ENCODE data around the gene PARS2. TPM values are rescaled to one million over a fixed set of nuclear protein-coding genes. Genes with fewer than 3 reads are reported as not detected.
"Not testable (repeated sequence)": the region's sequence is repeated elsewhere in the genome, so short reads cannot be mapped to it uniquely, and the experiment has no call there.

The PARS2 gene
- total and polyA plus RNA-seq, 4 donors: 4.0 to 7.5 (median 5.4) TPM

DNA sequence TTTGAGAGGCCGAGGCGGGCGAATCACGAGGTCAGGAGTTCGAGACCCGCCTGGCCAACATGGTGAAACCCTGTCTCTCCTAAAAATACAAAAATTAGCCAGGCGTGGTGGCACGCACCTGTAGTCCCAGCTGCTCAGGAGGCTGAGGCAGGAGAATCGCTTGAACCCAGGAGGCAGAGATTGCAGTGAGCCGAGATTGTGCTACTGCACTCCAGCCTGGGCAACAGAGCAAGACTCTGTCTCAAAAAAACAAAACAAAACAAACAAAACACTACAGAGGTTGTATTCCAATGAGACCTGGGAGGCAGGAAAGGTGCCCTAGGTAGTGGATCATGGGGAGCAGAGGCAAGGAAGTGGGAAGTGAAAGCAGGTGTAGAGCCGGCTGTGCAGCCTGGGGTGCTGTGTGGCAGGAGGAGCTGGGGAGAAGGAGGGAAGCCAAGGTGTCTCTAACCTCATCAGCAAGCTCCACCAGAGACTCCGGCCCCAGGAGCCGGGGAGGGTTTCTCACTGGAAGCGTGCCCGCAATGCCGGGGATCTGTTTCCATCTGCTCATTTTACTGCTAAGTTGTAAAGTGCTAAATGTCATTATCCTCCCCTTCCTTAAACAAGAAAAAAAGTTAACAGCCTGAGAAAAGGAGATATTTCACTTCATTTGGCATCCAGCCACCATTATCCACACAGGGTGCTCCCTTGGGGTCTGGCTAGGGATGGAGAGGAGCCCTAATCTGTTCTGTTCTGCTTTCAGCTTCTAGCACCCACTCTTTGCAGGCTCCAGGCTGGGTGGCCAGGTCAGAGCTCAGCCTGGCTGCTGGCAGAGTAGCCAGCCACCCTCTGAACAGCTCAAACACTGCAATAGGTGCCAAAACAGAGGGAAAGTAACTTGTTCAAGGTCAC, 11.8 kb upstream of the PARS2 start:
- peak in 2 of 6 donors; percentile 28 to 87 for DNase-seq (ENCODE audit: low read depth in 4 of 6, low spot score in 6 of 6)
- H3K27me3 ChIP-seq (ENCODE audit: control insufficient read depth, insufficient read depth, low read length); H3K36me3 ChIP-seq (ENCODE audit: control insufficient read depth, insufficient read depth, low read length); H3K9me3 ChIP-seq (ENCODE audit: control insufficient read depth, insufficient read depth, low read length); H3K4me3 ChIP-seq (ENCODE audit: low read depth, low read length); H3K27ac ChIP-seq (ENCODE audit: low read depth, low read length): not testable (repeated sequence)
- WGBS (ENCODE audit: insufficient coverage): no CpG with 5 or more reads among the region's 16 CpGs
- H3K4me1 ChIP-seq (ENCODE audit: control insufficient read depth, insufficient read depth, low read length): peaks cover 23% of the 10 kb centered on the region

GRCh38 chr1:54774820-54775498, 10.6 kb upstream of the PARS2 start:
- Histone ChIP-seq H3K36me3 (ENCODE audit: control insufficient read depth, insufficient read depth, low read length) (no peaks in the 10 kb centered on the region), H3K9me3 (ENCODE audit: control insufficient read depth, insufficient read depth, low read length) (no peaks in the 10 kb centered on the region), H3K4me1 (ENCODE audit: control insufficient read depth, insufficient read depth, low read length) (peaks cover 20% of the 10 kb centered on the region), H3K27ac (ENCODE audit: low read depth, low read length) (no peak overlapping the region), H3K27me3 (ENCODE audit: control insufficient read depth, insufficient read depth, low read length) (peaks cover 2% of the 10 kb centered on the region), H3K4me3 (ENCODE audit: low read depth, low read length) (no peak overlapping the region)
- WGBS (ENCODE audit: insufficient coverage): 60% methylated on average over 10 of the region's 15 CpGs
- peak in 2 of 6 donors; percentile 48 to 90 for DNase-seq (ENCODE audit: low read depth in 4 of 6, low spot score in 6 of 6)

GRCh38 chr1:54772951-54773350, 8.6 kb upstream of the PARS2 start:
- H3K36me3 ChIP-seq (ENCODE audit: control insufficient read depth, insufficient read depth, low read length): no peaks in the 10 kb centered on the region
- H3K9me3 ChIP-seq (ENCODE audit: control insufficient read depth, insufficient read depth, low read length): no peaks in the 10 kb centered on the region
- H3K4me1 ChIP-seq (ENCODE audit: control insufficient read depth, insufficient read depth, low read length): peaks cover 25% of the 10 kb centered on the region
- WGBS (ENCODE audit: insufficient coverage): 80% methylated on average over 2 of the region's 2 CpGs
- no peak overlapping the region for H3K27ac ChIP-seq (ENCODE audit: low read depth, low read length)
- no peak overlapping the region for H3K4me3 ChIP-seq (ENCODE audit: low read depth, low read length)
- no peaks in the 10 kb centered on the region for H3K27me3 ChIP-seq (ENCODE audit: control insufficient read depth, insufficient read depth, low read length)
- no peak for DNase-seq (ENCODE audit: low read depth in 4 of 6, low spot score in 6 of 6)

DNA sequence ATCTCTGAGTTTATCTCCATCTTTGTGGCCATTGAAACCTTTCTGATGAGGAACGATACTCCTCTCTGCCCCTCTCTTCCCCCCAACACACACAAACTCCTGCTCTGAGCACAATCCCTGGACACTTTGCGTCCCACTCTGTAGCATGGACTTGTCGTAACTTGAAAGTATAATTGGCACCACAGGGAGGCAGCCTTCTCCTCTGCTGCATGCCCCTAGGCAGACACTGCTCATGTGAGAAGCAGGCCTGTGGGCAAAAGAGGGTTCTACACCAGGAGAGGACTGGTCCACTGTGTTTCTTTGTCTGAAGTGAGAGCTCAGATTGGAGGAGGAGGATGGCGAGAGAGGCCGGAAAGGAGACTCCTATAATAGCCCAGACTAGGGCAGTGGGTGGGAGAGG, 3.8 kb upstream of the PARS2 start:
- DNase-seq (ENCODE audit: low read depth in 4 of 6, low spot score in 6 of 6): peak in 1 of 6 donors; percentile 54
- Histone ChIP-seq H3K9me3 (ENCODE audit: control insufficient read depth, insufficient read depth, low read length) (no peaks in the 10 kb centered on the region), H3K27me3 (ENCODE audit: control insufficient read depth, insufficient read depth, low read length) (no peaks in the 10 kb centered on the region), H3K36me3 (ENCODE audit: control insufficient read depth, insufficient read depth, low read length) (no peaks in the 10 kb centered on the region), H3K4me3 (ENCODE audit: low read depth, low read length) (no peak overlapping the region), H3K27ac (ENCODE audit: low read depth, low read length) (no peak overlapping the region), H3K4me1 (ENCODE audit: control insufficient read depth, insufficient read depth, low read length) (peaks cover 19% of the 10 kb centered on the region)
- 67% methylated on average over 3 of the region's 5 CpGs for WGBS (ENCODE audit: insufficient coverage)

GRCh38 chr1:54767526-54767925, 3.2 kb upstream of the PARS2 start:
- no peak overlapping the region for H3K4me3 ChIP-seq (ENCODE audit: low read depth, low read length)
- WGBS (ENCODE audit: insufficient coverage): 63% methylated on average over 4 of the region's 6 CpGs
- no peak overlapping the region for H3K27ac ChIP-seq (ENCODE audit: low read depth, low read length)
- no peaks in the 10 kb centered on the region for H3K27me3 ChIP-seq (ENCODE audit: control insufficient read depth, insufficient read depth, low read length)
- H3K9me3 ChIP-seq (ENCODE audit: control insufficient read depth, insufficient read depth, low read length): no peaks in the 10 kb centered on the region
- H3K4me1 ChIP-seq (ENCODE audit: control insufficient read depth, insufficient read depth, low read length): peaks cover 19% of the 10 kb centered on the region
- DNase-seq (ENCODE audit: low read depth in 4 of 6, low spot score in 6 of 6): no peak
- H3K36me3 ChIP-seq (ENCODE audit: control insufficient read depth, insufficient read depth, low read length): no peaks in the 10 kb centered on the region

GRCh38 chr1:54766726-54767125, 2.4 kb upstream of the PARS2 start:
- DNase-seq (ENCODE audit: low read depth in 4 of 6, low spot score in 6 of 6): peak in 3 of 6 donors; percentile 28 to 94 (median 60)
- 40% methylated on average over 1 of the region's 4 CpGs for WGBS (ENCODE audit: insufficient coverage)

GRCh38 chr1:54764922-54765561, 719 bp upstream of the PARS2 start:
- Histone ChIP-seq H3K4me3 (ENCODE audit: low read depth, low read length) (peak overlapping the region; percentile 64), H3K27ac (ENCODE audit: low read depth, low read length) (peak overlapping the region; percentile 74), H3K27me3 (ENCODE audit: control insufficient read depth, insufficient read depth, low read length) (no peaks in the 10 kb centered on the region), H3K9me3 (ENCODE audit: control insufficient read depth, insufficient read depth, low read length) (no peaks in the 10 kb centered on the region), H3K36me3 (ENCODE audit: control insufficient read depth, insufficient read depth, low read length) (no peaks in the 10 kb centered on the region), H3K4me1 (ENCODE audit: control insufficient read depth, insufficient read depth, low read length) (peaks cover 19% of the 10 kb centered on the region)
- WGBS (ENCODE audit: insufficient coverage): 66% methylated on average over 4 of the region's 13 CpGs
- no peak for DNase-seq (ENCODE audit: low read depth in 4 of 6, low spot score in 6 of 6)

More at GRCh38 chr1:54766726-54767125, 2.4 kb upstream of the PARS2 start:
- Histone ChIP-seq H3K4me3 (ENCODE audit: low read depth, low read length) (no peak overlapping the region), H3K9me3 (ENCODE audit: control insufficient read depth, insufficient read depth, low read length) (no peaks in the 10 kb centered on the region), H3K36me3 (ENCODE audit: control insufficient read depth, insufficient read depth, low read length) (no peaks in the 10 kb centered on the region), H3K27ac (ENCODE audit: low read depth, low read length) (no peak overlapping the region), H3K4me1 (ENCODE audit: control insufficient read depth, insufficient read depth, low read length) (peaks cover 19% of the 10 kb centered on the region), H3K27me3 (ENCODE audit: control insufficient read depth, insufficient read depth, low read length) (no peaks in the 10 kb centered on the region)

DNA sequence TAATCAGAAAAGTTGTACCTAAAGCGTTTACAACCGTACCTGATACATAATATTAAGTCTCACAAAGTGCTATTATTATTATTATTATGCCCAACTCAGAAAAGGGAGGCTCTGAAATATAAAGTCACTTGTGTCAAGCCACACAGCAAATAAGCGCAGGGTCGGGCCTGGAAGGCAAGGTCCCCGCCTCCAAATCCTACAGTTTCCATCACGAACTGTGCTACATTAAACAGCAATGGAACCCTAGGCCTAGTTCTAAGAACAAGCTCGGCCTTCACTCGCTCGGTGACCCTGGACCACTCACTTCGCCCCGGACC, 549 bp downstream of the PARS2 start:
- Histone ChIP-seq H3K36me3 (ENCODE audit: control insufficient read depth, insufficient read depth, low read length) (peaks cover 3% of the 10 kb centered on the region), H3K4me1 (ENCODE audit: control insufficient read depth, insufficient read depth, low read length) (peaks cover 19% of the 10 kb centered on the region), H3K4me3 (ENCODE audit: low read depth, low read length) (peak overlapping the region; percentile 94), H3K9me3 (ENCODE audit: control insufficient read depth, insufficient read depth, low read length) (no peaks in the 10 kb centered on the region), H3K27ac (ENCODE audit: low read depth, low read length) (peak overlapping the region; percentile 79), H3K27me3 (ENCODE audit: control insufficient read depth, insufficient read depth, low read length) (no peaks in the 10 kb centered on the region)
- no peak for DNase-seq (ENCODE audit: low read depth in 4 of 6, low spot score in 6 of 6)
- WGBS (ENCODE audit: insufficient coverage): 0% methylated on average over 9 of the region's 11 CpGs

GRCh38 chr1:54758678-54759348, 5.5 kb downstream of the PARS2 start:
- DNase-seq (ENCODE audit: low read depth in 4 of 6, low spot score in 6 of 6): no peak
- Histone ChIP-seq H3K36me3 (ENCODE audit: control insufficient read depth, insufficient read depth, low read length) (peaks cover 38% of the 10 kb centered on the region), H3K4me3 (ENCODE audit: low read depth, low read length) (no peak overlapping the region), H3K27ac (ENCODE audit: low read depth, low read length) (no peak overlapping the region), H3K4me1 (ENCODE audit: control insufficient read depth, insufficient read depth, low read length) (peaks cover 3% of the 10 kb centered on the region), H3K9me3 (ENCODE audit: control insufficient read depth, insufficient read depth, low read length) (no peaks in the 10 kb centered on the region), H3K27me3 (ENCODE audit: control insufficient read depth, insufficient read depth, low read length) (no peaks in the 10 kb centered on the region)
- WGBS (ENCODE audit: insufficient coverage): 93% methylated on average over 20 of the region's 20 CpGs

Data from spinal cord (tissue), 10 donors.